ENCODE data around the gene CCDC182.
A peak's percentile ranks its signal among the peaks of the same experiment; 100 is the strongest.

Gene CCDC182

DNA sequence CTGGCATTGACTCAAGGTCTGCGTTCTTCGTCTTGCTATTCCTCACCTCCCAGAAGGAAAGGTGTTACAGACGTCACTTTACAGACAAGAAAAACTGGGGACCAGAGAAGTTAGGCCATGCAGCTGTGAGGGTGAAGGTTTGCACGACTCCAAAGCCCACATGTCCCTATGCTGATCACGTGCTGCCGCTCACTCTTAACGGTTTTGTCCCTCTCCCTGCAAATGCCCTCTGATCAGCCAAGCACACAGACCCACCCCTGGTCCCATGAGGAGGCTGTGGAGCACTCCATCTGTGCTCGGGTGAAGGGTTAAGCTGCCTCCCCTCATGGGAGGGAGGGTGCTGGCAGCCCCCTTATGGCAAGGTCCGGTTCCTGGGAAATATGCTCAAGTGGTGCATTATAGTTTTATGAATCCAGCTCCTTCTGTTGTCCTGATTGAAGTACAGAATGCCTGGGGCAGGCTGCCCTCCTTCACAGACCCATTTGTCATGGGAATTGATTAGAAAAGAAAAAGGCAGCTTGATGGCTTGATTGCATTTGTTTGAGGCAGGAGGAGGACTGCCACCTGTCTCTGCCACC lies 18.8 kb downstream of the CCDC182 start:
- no peak for DNase-seq

DNA sequence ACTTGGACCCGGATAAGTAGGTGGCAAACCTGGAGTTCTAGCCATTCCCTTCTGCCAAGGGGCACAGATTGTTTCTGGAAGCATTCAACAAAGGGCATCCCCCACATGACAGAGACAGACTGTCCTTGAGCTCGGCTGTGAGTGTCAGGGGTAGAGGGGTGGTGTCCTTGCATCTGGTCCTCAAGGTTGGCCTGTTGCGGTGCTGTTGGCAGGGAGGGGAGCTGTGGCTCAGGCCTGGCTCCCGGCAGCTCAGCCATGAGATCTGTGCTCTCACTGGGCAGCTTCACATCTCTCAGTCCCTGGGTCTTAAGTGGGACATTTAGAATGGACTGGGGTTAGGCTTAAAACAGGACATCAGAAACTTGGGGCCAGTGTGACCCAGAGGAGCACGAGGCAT lies 20.4 kb downstream of the CCDC182 start:
- no peak for DNase-seq

GRCh38 chr17:57724026-57724728 lies 20.9 kb downstream of the CCDC182 start:
- DNase-seq = peak; percentile 43 to 45

- DNase-seq = no peak
These were observed 21.6 kb downstream of the CCDC182 start for GRCh38 chr17:57723427-57724025.

- DNase-seq = no peak
These were observed 22.4 kb downstream of the CCDC182 start for GRCh38 chr17:57722704-57723043.

DNA sequence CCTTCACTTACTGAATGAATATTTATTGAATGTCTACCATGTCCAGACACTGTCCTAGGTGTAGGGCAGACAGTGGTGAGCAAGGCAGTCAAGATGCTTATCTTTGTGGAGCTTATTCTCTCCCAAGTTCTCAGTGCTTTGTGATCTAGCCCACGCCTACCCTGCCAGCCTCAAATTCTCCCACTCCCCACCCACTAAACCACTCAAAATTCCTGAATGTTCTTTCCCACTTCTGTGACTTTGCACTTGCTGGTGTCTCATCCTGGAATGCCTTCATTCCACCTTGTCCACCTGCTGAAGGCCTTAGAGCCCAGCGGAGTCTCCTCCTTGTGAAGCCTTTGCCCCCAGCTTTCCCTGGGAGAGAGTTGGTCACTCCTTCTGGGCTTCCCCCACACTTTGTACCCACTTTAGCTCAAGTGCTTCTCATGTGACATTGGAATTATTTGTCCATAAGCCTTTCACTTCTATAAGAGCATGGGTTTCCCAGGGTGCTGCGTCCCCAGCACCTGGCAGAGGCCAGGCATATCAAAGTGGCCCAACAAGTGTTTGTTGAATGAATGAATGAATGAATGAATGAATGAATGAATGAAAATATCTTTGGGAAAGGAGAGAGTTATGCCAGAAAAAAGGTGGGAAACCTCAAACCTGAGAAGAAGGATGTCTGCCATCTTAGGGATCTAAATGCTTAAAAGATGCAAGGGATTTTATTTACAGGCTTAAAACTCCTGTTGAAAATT lies 23.0 kb downstream of the CCDC182 start:
- DNase-seq = no peak

DNA sequence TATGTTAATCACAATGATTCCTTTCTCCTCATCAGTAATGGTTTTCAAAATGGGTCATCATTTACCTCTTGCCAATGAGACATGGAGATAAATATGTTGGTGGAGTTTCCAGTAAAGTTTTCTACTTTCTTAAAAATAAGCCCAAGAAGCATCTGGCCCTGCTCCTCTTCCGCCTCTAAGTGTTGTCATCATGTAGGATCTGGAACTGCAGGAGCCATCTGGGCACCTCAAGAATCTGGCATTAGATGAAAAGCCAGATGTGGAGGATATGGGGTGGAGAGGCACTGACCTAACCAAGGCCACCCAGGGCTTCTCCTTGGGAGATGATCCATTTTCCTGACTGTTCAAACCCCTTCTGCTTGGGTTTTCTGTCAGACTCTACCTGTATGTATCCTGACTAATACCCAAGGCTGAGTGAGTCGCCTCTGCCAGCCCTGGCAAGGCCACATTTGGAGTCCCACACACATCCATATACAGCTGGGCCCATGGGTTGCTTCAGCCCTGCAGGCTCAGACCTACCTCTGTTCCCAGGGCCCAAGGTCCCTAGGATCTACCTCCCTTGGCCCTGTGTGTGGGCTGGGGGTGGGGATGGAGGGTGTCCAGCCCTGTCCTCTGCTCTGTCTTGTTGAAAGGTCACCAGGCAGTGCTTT lies 24.6 kb downstream of the CCDC182 start:
- no peak for DNase-seq

- DNase-seq = no peak
These were observed 26.2 kb downstream of the CCDC182 start for GRCh38 chr17:57718878-57719277.

DNA sequence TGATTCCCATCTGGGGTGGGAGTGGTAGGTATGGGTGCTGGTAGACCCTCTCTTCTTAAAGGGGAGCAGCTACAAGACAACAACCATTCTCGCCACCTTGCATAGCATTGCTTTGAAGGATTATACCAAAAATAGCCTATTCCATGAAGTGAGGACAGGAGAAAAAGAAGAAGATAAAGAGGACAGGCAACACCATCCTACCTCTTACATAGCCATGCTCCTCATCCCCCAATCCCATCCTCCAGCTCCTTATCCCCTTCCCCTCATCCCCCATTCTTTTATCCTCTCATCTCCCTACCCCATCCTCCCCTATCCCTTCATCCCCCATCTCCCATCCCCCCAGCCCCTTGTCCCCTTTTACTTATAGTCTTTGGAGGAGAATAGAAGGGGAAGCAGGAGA lies 29.1 kb downstream of the CCDC182 start:
- DNase-seq = no peak

DNA sequence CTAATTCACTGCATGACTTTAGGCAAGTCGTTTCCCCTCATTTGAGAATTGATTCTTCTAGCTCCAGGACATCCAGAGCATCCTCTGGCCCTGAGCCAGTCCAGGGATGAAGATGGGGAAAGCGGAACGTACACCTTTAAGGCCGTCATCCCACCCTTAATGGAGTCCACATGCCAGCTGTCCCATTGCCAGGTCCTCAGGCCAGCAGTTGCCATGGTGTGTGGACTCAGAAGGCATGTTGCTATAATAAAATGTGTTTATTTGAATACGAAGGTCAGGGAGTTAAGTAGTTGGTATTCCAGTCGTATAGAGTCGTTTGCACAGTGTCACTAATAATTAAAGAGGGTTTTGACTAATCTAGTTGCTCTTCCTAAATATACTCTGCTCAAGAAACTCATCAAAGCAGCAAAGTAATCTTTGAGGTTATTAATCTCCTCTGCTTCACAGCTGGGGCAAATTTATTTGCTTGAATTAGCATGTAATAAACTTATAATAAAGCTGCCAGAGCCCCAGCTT lies 30.4 kb downstream of the CCDC182 start:
- DNase-seq = no peak

GRCh38 chr17:57713140-57713539 lies 32.0 kb downstream of the CCDC182 start:
- DNase-seq = no peak

DNA sequence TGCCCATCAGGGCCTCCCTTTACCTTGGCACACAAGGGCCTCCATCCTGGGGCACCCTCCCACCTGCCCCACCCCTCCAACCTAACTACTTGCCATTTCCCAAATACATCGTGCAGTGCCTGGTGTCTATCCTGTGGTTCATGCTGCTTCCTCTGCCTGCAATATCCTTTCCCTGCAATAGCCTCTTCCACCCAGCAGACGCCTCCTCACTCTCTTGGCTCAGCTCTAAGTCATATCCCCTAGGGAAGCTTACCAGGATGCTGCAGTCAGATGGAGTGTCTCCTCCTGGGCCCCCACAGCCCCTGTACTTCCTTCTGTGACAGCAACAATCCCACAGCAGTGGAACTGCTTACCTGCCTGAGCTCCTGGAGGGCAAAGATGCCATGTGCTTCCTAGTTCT lies 36.7 kb downstream of the CCDC182 start:
- DNase-seq = peak; percentile 53

DNA sequence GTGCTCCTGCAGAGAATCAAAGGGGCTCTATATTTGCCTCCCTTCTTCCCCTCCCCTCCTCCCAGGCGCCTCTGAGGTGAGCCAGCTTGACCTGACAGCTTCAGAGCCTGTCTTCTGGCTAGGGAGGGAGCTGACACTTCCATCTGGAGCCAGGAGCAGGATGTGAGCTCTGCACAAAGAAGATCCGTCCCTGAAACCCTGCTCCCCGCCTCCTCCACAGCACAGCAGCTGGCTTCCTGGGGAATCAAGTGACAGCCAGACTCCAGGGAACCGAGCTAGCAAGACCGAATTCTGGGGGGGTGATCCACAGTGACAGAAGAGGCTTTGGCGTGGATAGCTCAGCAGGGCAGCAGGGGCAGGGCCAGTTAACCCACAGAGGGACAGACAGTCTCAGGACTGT lies 37.2 kb downstream of the CCDC182 start:
- DNase-seq = peak; percentile 21 to 40

GRCh38 chr17:57706761-57707160 lies 38.3 kb downstream of the CCDC182 start:
- DNase-seq = no peak

DNA sequence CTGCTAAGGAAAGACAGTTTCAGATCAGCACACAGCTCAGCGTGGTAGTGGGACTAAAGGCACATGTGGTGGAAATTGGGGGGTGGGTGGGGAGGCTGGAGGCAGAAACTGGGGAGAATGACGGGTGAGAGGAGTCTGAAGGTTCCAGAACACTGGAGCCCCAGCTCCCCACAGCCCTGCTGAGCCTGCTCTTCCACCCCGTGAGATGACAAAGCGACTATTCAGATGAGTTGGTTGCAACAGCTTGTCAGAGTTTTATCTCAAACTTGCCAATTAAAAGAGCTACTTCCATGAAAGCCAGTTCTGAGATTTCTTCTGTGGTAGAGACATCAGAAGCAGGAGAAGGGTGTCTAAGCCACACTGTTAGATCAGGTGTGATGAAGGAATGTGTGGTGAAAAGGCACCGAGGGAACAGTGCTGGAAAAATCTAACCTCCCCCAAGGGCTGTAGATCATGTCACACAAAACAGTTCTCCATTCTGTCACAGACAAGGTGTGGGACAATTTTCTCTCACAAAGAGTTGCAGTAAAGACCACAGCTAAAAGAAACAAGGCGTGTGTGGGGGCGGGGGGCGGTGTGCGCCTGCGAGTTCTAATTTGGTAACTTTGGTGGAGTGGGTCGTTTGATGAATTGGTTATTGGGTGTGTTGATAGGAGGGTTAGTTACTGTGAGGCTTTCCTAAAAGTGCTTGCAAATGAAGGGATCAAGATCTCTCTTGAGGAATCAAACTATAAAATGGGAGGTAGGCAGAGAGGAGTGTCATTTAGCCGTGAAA lies 39.0 kb downstream of the CCDC182 start:
- DNase-seq = no peak

DNA sequence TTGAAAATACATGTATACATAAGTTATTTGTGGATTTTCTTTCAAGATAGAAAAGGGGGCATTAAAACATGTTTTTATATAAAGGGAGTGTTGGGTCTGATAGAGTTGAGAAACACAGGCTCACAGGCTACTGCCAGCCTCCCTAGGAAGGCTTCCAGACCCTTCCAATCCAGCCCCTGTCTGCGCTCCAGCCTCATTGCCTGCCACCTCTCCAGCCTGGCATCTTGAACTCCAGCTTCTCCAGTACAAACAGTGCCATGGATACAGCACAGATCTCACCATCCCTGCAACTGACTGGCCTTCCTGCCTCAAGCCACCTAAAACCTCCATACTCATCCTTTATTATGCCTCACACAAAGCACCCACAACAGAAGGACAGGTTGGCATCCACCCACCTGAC lies 40.7 kb downstream of the CCDC182 start:
- no peak for DNase-seq

- no peak for DNase-seq
These were observed 41.8 kb downstream of the CCDC182 start for GRCh38 chr17:57703273-57703672.

- no peak for DNase-seq
These were observed 44.0 kb downstream of the CCDC182 start for GRCh38 chr17:57701124-57701523.

GRCh38 chr17:57699751-57700219 lies 45.3 kb downstream of the CCDC182 start:
- DNase-seq = no peak

DNA sequence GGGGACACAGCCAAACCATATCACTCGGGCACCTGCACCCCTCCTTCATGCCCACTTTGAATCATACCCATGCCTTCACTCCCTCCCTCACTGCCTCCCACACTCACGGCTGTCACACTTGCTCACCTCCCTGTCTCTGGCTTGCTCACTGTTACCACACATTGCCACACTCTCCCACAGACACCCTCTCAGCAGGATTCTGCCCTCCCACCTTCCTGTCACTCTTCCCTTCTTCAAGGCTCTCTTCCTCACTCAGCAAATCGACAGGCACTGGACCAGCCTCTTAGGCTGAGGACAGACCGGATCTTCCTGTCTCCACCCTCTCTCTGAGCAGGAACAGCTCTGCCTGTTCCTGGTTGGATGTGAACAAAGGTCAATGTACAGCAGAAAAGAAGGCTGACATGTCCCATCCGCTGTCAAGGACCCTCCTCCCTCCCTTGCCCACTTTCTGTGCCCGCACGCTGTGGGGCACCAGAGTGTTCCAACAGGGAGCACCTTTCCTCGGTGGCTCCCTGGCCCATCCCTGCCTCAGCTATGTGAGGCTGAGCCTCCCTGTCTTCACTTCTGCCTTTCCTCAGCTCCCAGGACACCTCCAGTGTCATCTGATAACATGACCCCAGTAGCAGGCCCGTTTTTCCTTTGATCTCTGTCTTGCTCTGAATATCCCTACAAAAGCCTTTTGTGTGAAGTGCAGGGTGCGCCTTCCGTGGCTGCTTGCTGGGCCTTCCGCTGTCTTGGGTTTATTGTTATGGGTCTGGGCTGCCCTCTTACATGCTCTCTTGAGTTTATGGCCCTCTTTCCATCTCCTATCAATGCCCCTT lies 47.0 kb downstream of the CCDC182 start:
- no peak for DNase-seq

- no peak for DNase-seq
These were observed 47.9 kb downstream of the CCDC182 start for GRCh38 chr17:57697197-57697596.

All from Kasumi-1 (cell line).